ENCODE results near the gene UTP25. TPM values are rescaled to one million over a fixed set of nuclear protein-coding genes. Genes with fewer than 3 reads are reported as not detected.

UTP25 gene
- total and polyA plus RNA-seq, 8 donors, result 0.95 to 4.4 (median 3.0) TPM

- 2 to 4% methylated on average over 48 of the region's 48 CpGs for WGBS, 2 donors
- H3K4me1 ChIP-seq, result peaks cover 14 to 28% (median 23%) of the 10 kb centered on the region in 3 donors
- H3K4me3 ChIP-seq, result peak within 1 kb of the TSS; percentile 50 to 62 (median 57)
- peaks cover 0 to 18% (median 2%) of the 10 kb centered on the region in 3 donors for H3K36me3 ChIP-seq
- H3K9me3 ChIP-seq, result no peaks in the 10 kb centered on the region
- peak within 1 kb of the TSS; percentile 47 to 92 (median 84) for H3K27ac ChIP-seq
- FAIRE-seq (peak; percentile 90), ATAC-seq (peak; percentile 93 to 98 (median 97)), DNase-seq (peak; percentile 98 to 100 (median 99))
- H3K27me3 ChIP-seq, result no peaks in the 10 kb centered on the region
- intact Hi-C loops (cut with DNase I), result no loop called here
- no peak for TF ChIP-seq CTCF (IDR thresholded peaks at IDR 0.05)
These were observed 43.3 kb upstream of the UTP25 start, which contains the start of gene C1orf74 for GRCh38 chr1:209784265-209785169. Gene C1orf74 (minus strand): TSS chr1:209784559. CDS start chr1:209783634, 925 bp downstream.

- intact Hi-C loops (cut with DNase I), result no loop called here
- no peak overlapping the region for H3K27ac ChIP-seq
- ATAC-seq, result no peak
These were observed 42.2 kb upstream of the UTP25 start for GRCh38 chr1:209785592-209785991.

GRCh38 chr1:209786146-209786545, 41.6 kb upstream of the UTP25 start:
- no peak for TF ChIP-seq CTCF (IDR thresholded peaks at IDR 0.05)
- intact Hi-C loops (cut with DNase I), result no loop called here
- no peak for DNase-seq
- no peak for FAIRE-seq
- peaks cover 0 to 34% (median 17%) of the 10 kb centered on the region in 3 donors for H3K36me3 ChIP-seq
- ATAC-seq, result no peak
- H3K4me3 ChIP-seq, result no peak overlapping the region
- peaks cover 14 to 28% (median 23%) of the 10 kb centered on the region in 3 donors for H3K4me1 ChIP-seq
- H3K27ac ChIP-seq, result peak overlapping the region in 1 of 4 donors; percentile 82
- no peaks in the 10 kb centered on the region for H3K9me3 ChIP-seq
- no peaks in the 10 kb centered on the region for H3K27me3 ChIP-seq
- 33 to 77% methylated on average over 4 of the region's 4 CpGs for WGBS, 2 donors

More at GRCh38 chr1:209785592-209785991, 42.2 kb upstream of the UTP25 start:
- no peaks in the 10 kb centered on the region for H3K9me3 ChIP-seq
- 96 to 99% methylated on average over 4 of the region's 4 CpGs for WGBS, 2 donors
- no peak for TF ChIP-seq CTCF (IDR thresholded peaks at IDR 0.05)
- peaks cover 0 to 29% (median 12%) of the 10 kb centered on the region in 3 donors for H3K36me3 ChIP-seq
- no peak overlapping the region for H3K4me3 ChIP-seq
- no peaks in the 10 kb centered on the region for H3K27me3 ChIP-seq
- no peak for FAIRE-seq
- DNase-seq, result no peak
- H3K4me1 ChIP-seq, result peaks cover 14 to 28% (median 23%) of the 10 kb centered on the region in 3 donors

GRCh38 chr1:209787551-209787950, 40.2 kb upstream of the UTP25 start:
- Histone ChIP-seq H3K27me3 (no peaks in the 10 kb centered on the region), H3K4me3 (no peak overlapping the region), H3K36me3 (peaks cover 0 to 49% (median 17%) of the 10 kb centered on the region in 3 donors), H3K9me3 (no peaks in the 10 kb centered on the region), H3K27ac (peak overlapping the region; percentile 41 to 82 (median 62)), H3K4me1 (peaks cover 14 to 28% (median 23%) of the 10 kb centered on the region in 3 donors)
- WGBS, 2 donors, result 10 to 17% methylated on average over 2 of the region's 2 CpGs
- intact Hi-C loops (cut with DNase I), result no loop called here
- peak in 4 of 6 donors; percentile 52 to 80 (median 75) for DNase-seq
- peak; percentile 79 for FAIRE-seq
- ATAC-seq, result peak; percentile 60 to 79 (median 74)
- TF ChIP-seq CTCF (IDR thresholded peaks at IDR 0.05), result no peak
